ENCODE measurements around the gene BCAP31.
"Not testable (repeated sequence)": the region's sequence is repeated elsewhere in the genome, so short reads cannot be mapped to it uniquely, and the experiment has no call there.

BCAP31 gene

GRCh38 chrX:153708415-153708814 lies 15.8 kb downstream of the BCAP31 start:
- DNase-seq (ENCODE audit: low read depth), result no peak

- DNase-seq (ENCODE audit: low read depth), result no peak
Observed at GRCh38 chrX:153707406-153707805, 16.8 kb downstream of the BCAP31 start.

GRCh38 chrX:153706799-153707198 lies 17.4 kb downstream of the BCAP31 start:
- DNase-seq (ENCODE audit: low read depth), result no peak

GRCh38 chrX:153705403-153706060 lies 18.7 kb downstream of the BCAP31 start:
- not testable (repeated sequence) for DNase-seq (ENCODE audit: low read depth)

GRCh38 chrX:153704631-153705402 lies 19.4 kb downstream of the BCAP31 start:
- not testable (repeated sequence) for DNase-seq (ENCODE audit: low read depth)

- no peak for DNase-seq (ENCODE audit: low read depth)
Observed at GRCh38 chrX:153704021-153704526, 20.1 kb downstream of the BCAP31 start.

GRCh38 chrX:153703036-153703370 lies 21.2 kb downstream of the BCAP31 start:
- no peak for DNase-seq (ENCODE audit: low read depth)

GRCh38 chrX:153702336-153703035 lies 21.7 kb downstream of the BCAP31 start:
- no peak for DNase-seq (ENCODE audit: low read depth)

- no peak for DNase-seq (ENCODE audit: low read depth)
Observed at GRCh38 chrX:153701706-153702105, 22.5 kb downstream of the BCAP31 start.

- no peak for DNase-seq (ENCODE audit: low read depth)
Observed at GRCh38 chrX:153700967-153701366, 23.2 kb downstream of the BCAP31 start.

GRCh38 chrX:153700376-153700945 lies 23.7 kb downstream of the BCAP31 start:
- no peak for DNase-seq (ENCODE audit: low read depth)

GRCh38 chrX:153699784-153700371 lies 24.3 kb downstream of the BCAP31 start:
- not testable (repeated sequence) for DNase-seq (ENCODE audit: low read depth)

- DNase-seq (ENCODE audit: low read depth), result not testable (repeated sequence)
Observed at GRCh38 chrX:153699210-153699783, 24.9 kb downstream of the BCAP31 start.

- DNase-seq (ENCODE audit: low read depth), result no peak
Observed at GRCh38 chrX:153697924-153698865, 26.0 kb downstream of the BCAP31 start.

GRCh38 chrX:153696986-153697722 lies 27.0 kb downstream of the BCAP31 start:
- not testable (repeated sequence) for DNase-seq (ENCODE audit: low read depth)

GRCh38 chrX:153696538-153696937 lies 27.6 kb downstream of the BCAP31 start:
- not testable (repeated sequence) for DNase-seq (ENCODE audit: low read depth)

- no peak for DNase-seq (ENCODE audit: low read depth)
Observed at GRCh38 chrX:153696100-153696499, 28.1 kb downstream of the BCAP31 start.

- no peak for DNase-seq (ENCODE audit: low read depth)
Observed at GRCh38 chrX:153694687-153695270, 29.4 kb downstream of the BCAP31 start.

- not testable (repeated sequence) for DNase-seq (ENCODE audit: low read depth)
Observed at GRCh38 chrX:153694256-153694655, 29.9 kb downstream of the BCAP31 start.

All from activated T-cell treated with anti-CD3 and anti-CD28 coated beads for 1 hour (primary cell).